ENCODE results near the gene TMEM143. TPM values are rescaled to one million over a fixed set of nuclear protein-coding genes. Genes with fewer than 3 reads are reported as not detected.
"Not testable (repeated sequence)": the region's sequence is repeated elsewhere in the genome, so short reads cannot be mapped to it uniquely, and the experiment has no call there.

The TMEM143 gene
- total RNA-seq, 1 experiment from 2014 or later: 7.5 TPM

DNA sequence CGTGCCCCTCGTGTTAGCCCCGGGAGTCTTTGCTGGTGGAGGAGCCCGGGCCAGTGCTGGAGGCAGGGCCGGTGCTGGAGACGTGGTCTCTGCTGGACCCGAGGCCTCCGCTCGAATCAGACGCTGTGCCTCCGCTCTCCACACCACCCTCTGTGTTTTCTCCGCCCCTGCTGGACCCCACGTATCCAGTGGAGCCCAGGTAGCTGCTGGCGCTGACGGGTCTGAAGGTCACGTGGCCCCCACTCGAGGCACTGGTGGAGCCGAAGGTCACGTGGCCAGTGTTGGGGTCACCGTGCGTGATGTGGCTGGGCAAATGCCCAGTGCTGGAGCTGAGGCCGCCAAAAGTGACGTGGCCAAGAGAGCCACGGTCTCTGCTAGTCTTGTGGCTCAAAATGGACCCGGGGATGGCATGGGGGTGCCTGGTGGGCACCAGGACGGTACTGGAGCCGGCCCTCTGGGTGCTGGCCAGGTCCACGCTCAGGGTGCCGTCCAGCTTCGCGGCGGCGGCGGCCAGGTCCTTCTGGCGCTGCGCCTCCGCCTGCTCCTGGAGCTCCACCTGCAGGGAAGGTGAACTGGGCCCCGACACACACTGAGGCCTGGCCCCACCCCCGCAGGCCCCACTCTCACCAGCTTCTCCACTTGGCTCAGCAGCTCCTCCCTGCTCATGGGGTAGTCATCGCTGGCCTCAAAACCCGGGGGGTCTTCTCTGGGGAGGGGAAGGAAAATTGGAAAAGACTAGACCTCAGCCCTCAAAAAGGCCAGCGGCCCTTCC, 66.6 kb downstream of the TMEM143 start:
- H3K27ac ChIP-seq (ENCODE audit: low read depth, low read length, poor library complexity, severe bottlenecking): no peak overlapping the region
- TF ChIP-seq EZH2 (IDR thresholded peaks at IDR 0.05; ENCODE audit: borderline replicate concordance, low read depth, low read length, poor library complexity, severe bottlenecking): no peak
- no peak for TF ChIP-seq CTCF (conservative IDR thresholded peaks at IDR 0.05; ENCODE audit: low read depth, low read length)
- intact Hi-C loops (cut with micrococcal nuclease; ENCODE audit: unreplicated experiment): no loop called here
- H3K4me3 ChIP-seq (ENCODE audit: low read depth, low read length, poor library complexity, severe bottlenecking): no peak overlapping the region
- no peaks in the 10 kb centered on the region for H3K9me3 ChIP-seq (ENCODE audit: low read depth, low read length, poor library complexity, severe bottlenecking)
- no peaks in the 10 kb centered on the region for H3K27me3 ChIP-seq (replicated peaks; ENCODE audit: insufficient read depth, low read depth, low read length, poor library complexity)
- no TSS peak for BruUV-seq (replicated peaks)
- no peaks in the 10 kb centered on the region for H3K36me3 ChIP-seq (ENCODE audit: insufficient read depth, low read length, poor library complexity, severe bottlenecking)
- no peak for DNase-seq (ENCODE audit: low spot score)
- POLR2A ChIA-PET (ENCODE audit: low non-redundant PET): no interaction called here
- CTCF ChIA-PET: interaction anchor here (0.5 kb wide), 1 partner anchor 255 kb away, joined by 3 read pairs; the partner anchor contains the start of gene SULT2B1
- H3K4me1 ChIP-seq (ENCODE audit: insufficient read depth, low read length, poor library complexity, severe bottlenecking): no peaks in the 10 kb centered on the region

GRCh38 chr19:48295458-48295857, 68.3 kb downstream of the TMEM143 start:
- intact Hi-C loops (cut with micrococcal nuclease; ENCODE audit: unreplicated experiment): no loop called here
- H3K27me3 ChIP-seq (replicated peaks; ENCODE audit: insufficient read depth, low read depth, low read length, poor library complexity): no peaks in the 10 kb centered on the region
- H3K4me3 ChIP-seq (ENCODE audit: low read depth, low read length, poor library complexity, severe bottlenecking): no peak overlapping the region
- TF ChIP-seq EZH2 (IDR thresholded peaks at IDR 0.05; ENCODE audit: borderline replicate concordance, low read depth, low read length, poor library complexity, severe bottlenecking): no peak
- no peak for TF ChIP-seq CTCF (conservative IDR thresholded peaks at IDR 0.05; ENCODE audit: low read depth, low read length)
- CTCF ChIA-PET: no interaction called here
- POLR2A ChIA-PET (ENCODE audit: low non-redundant PET): no interaction called here
- no peak overlapping the region for H3K27ac ChIP-seq (ENCODE audit: low read depth, low read length, poor library complexity, severe bottlenecking)
- no TSS peak for BruUV-seq (replicated peaks)
- DNase-seq (ENCODE audit: low spot score): no peak
- no peaks in the 10 kb centered on the region for H3K4me1 ChIP-seq (ENCODE audit: insufficient read depth, low read length, poor library complexity, severe bottlenecking)
- no peaks in the 10 kb centered on the region for H3K9me3 ChIP-seq (ENCODE audit: low read depth, low read length, poor library complexity, severe bottlenecking)
- H3K36me3 ChIP-seq (ENCODE audit: insufficient read depth, low read length, poor library complexity, severe bottlenecking): no peaks in the 10 kb centered on the region

GRCh38 chr19:48292798-48293197, 70.9 kb downstream of the TMEM143 start:
- H3K27me3 ChIP-seq (replicated peaks; ENCODE audit: insufficient read depth, low read depth, low read length, poor library complexity): no peaks in the 10 kb centered on the region
- H3K4me1 ChIP-seq (ENCODE audit: insufficient read depth, low read length, poor library complexity, severe bottlenecking): no peaks in the 10 kb centered on the region
- intact Hi-C loops (cut with micrococcal nuclease; ENCODE audit: unreplicated experiment): no loop called here
- no peak overlapping the region for H3K4me3 ChIP-seq (ENCODE audit: low read depth, low read length, poor library complexity, severe bottlenecking)
- H3K27ac ChIP-seq (ENCODE audit: low read depth, low read length, poor library complexity, severe bottlenecking): no peak overlapping the region
- no peaks in the 10 kb centered on the region for H3K36me3 ChIP-seq (ENCODE audit: insufficient read depth, low read length, poor library complexity, severe bottlenecking)
- ChIA-PET CTCF (interaction anchor here (0.6 to 1.2 kb wide), 4 partner anchors 21 to 330 kb away, joined by 3 to 4 read pairs (median 4); no protein-coding TSS in a partner anchor), POLR2A (ENCODE audit: low non-redundant PET) (no interaction called here)
- BruUV-seq (replicated peaks): no TSS peak
- DNase-seq (ENCODE audit: low spot score): peak; percentile 81
- TF ChIP-seq CTCF (conservative IDR thresholded peaks at IDR 0.05; ENCODE audit: low read depth, low read length): no peak
- TF ChIP-seq EZH2 (IDR thresholded peaks at IDR 0.05; ENCODE audit: borderline replicate concordance, low read depth, low read length, poor library complexity, severe bottlenecking): no peak
- H3K9me3 ChIP-seq (ENCODE audit: low read depth, low read length, poor library complexity, severe bottlenecking): no peaks in the 10 kb centered on the region

DNA sequence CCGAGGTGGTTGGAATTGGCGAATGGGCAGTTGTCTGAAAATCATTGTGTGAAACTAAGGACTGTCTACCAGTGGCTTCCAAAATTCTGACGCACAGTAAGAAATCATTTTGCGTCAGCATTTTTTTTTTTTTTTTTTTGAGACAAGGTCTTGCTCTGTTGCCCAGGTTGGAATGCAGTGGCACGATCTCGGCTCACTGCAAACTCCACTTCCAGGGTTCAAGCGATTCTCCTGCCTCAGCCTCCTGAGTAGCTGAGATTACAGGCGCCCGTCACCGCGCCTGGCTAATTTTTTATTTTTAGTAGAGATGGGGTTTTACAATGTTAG, 72.3 kb downstream of the TMEM143 start:
- BruUV-seq (replicated peaks); H3K27me3 ChIP-seq (replicated peaks; ENCODE audit: insufficient read depth, low read depth, low read length, poor library complexity); DNase-seq (ENCODE audit: low spot score); H3K27ac ChIP-seq (ENCODE audit: low read depth, low read length, poor library complexity, severe bottlenecking); H3K4me1 ChIP-seq (ENCODE audit: insufficient read depth, low read length, poor library complexity, severe bottlenecking); H3K36me3 ChIP-seq (ENCODE audit: insufficient read depth, low read length, poor library complexity, severe bottlenecking); POLR2A ChIA-PET (ENCODE audit: low non-redundant PET); H3K9me3 ChIP-seq (ENCODE audit: low read depth, low read length, poor library complexity, severe bottlenecking): not testable (repeated sequence)
- intact Hi-C loops (cut with micrococcal nuclease; ENCODE audit: unreplicated experiment): loop anchor here (1.0 kb wide), 2 partner anchors 20 to 24 kb away; no protein-coding TSS in a partner anchor
- CTCF ChIA-PET: interaction anchor here (0.5 kb wide), 1 partner anchor 19 kb away, joined by 3 read pairs; no protein-coding TSS in a partner anchor
- H3K4me3 ChIP-seq (ENCODE audit: low read depth, low read length, poor library complexity, severe bottlenecking): peak overlapping the region; percentile 69

All from A673 (cell line).